CD4-positive, alpha-beta T cell treated with Interleukin-6 for 4 hours (primary cell): ENCODE measurements around the gene CPA2.
"Not testable (repeated sequence)": the region's sequence is repeated elsewhere in the genome, so short reads cannot be mapped to it uniquely, and the experiment has no call there.

Experiments used
- DNase-seq: peaks from one replicate; pipeline ENCODE4 v3.0.0-alpha.2; 2020; ENCODE audit warnings: mixed read lengths

Gene CPA2

DNA sequence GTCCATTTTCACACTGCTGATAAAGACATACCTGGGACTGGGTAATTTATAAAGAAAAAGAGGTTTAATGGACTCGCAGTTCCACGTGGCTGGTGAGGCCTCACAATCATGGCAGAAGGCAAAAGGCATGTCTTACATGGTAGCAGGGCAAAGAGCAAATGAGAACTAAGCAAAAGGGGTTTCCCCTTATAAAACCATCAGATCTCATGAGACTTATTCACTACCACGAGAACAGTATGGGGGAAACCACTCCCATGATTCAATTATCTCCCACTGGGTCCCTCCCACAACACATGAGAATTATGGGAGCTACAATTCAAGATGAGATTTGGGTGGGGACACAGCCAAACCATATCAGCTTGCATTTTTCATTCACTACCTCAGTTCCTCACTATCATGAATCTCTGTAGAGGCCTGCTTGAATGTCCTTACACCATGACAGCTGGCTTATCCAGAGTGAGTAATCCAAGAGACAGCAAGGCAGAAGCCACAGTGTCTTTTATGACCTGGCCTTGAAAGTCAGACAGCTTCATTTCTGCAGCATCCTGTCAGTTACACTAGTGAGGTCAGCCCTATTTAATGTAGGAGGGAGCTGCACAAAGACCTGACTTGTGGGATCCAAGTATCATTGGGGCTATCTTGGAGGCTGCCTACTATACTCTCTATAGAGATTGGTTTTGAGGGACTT is 55.0 kb downstream of the CPA2 start:
- not testable (repeated sequence) for DNase-seq

DNA sequence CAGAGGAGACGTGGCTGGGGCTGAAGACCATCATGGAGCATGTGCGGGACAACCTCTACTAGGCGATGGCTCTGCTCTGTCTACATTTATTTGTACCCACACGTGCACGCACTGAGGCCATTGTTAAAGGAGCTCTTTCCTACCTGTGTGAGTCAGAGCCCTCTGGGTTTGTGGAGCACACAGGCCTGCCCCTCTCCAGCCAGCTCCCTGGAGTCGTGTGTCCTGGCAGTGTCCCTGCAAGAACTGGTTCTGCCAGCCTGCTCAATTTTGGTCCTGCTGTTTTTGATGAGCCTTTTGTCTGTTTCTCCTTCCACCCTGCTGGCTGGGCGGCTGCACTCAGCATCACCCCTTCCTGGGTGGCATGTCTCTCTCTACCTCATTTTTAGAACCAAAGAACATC is 56.0 kb downstream of the CPA2 start:
- no peak for DNase-seq

DNA sequence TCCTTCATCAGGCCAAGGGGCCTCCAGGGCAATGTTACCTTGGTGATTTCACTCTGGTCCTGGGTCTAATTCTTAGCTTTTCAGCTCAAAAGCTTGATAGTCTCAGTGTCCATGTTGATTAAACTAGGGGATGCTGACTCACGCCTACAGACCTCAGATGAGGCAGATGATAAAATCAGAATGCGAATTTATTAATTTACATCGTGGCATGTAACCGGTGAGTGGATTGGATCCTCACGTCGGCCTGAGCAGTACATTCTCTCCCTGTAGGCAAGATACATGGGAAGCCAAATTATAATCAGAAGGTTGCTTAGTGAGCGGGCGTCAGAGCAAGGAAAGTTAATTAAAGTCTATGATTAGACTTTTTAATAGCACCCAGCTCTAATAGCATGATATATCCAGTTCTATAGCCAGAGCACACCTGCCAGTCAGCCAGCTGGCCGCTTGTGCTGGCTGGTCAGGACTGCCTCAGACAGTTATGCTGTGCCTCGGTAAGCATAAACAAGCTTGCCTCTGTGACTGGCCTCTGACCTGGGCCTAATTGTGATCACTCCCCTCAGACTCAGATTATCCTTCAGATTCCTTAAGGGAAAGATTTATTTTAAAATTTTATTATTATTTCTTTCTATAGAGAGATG is 57.8 kb downstream of the CPA2 start:
- DNase-seq: no peak

DNA sequence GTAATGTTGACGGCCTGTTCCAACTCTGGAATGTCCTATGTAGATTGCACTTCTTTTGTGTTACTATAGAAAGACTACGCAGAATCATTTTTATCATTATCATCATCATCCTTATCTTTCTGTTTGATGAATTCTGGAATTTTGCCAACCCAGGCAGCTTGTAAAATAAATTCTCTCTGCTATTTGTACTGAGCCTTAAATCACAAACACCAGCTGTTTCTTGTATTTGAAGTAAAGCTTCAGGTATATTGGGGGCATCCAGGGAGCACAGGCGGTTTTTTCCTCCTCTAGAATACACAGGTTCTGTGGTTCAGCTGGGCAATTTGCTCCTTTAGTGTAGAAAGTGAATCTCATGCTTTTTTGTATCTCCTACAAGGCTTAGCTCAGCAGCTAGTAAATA is 63.0 kb downstream of the CPA2 start:
- DNase-seq: no peak

- DNase-seq: no peak
Measured at GRCh38 chr7:130332259-130333053, 65.8 kb downstream of the CPA2 start.

GRCh38 chr7:130333832-130334231 is 67.2 kb downstream of the CPA2 start:
- no peak for DNase-seq

- DNase-seq: no peak
Measured at GRCh38 chr7:130334274-130334673, 67.6 kb downstream of the CPA2 start.

DNA sequence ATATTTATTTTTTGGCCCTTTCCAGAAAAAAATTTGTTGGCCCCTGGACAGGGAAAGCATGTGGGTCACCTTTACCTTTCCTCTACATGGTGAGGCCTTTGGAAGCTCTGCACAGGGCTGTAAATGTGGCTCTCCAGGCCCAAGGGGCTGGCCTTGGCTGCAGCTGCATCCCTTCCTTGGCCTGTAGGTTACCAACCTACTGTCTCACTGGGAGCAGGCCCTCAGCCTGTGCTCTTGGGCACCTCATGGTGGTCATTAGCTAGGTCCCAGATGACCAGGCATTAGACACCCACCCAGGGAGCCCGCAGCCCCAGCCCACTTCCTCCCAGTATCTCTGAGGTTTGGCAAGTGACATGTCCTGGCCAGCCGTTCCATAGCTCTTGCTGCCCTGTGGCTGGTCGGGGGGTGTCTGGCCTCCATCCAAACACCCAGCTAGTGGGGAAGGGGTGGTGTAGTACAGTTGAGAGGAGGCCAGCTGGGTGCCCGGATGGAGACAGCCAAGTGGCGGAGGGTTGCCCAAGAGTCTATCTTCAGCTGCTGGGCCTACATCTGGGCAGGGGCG is 70.8 kb downstream of the CPA2 start:
- DNase-seq: no peak

DNA sequence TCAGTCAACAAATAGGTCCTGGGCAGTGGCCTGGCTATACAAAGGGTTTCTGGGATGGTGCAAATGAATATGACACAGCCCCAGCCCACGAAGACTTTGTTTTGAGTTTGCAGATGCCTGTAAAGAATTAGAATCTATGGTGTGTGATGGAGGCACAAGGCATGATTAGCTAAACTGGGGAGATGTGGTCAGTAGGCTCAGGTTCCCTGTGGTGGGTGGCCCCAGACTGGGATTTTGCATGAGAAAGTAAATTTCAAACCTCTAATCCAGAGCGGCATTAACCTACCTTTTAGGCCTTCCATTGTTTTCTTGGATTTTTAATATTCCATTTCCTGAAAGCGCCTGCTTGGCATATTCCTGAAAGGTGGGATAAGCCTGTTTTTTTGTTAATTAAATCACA is 71.6 kb downstream of the CPA2 start:
- DNase-seq: no peak
